ENCODE results near the gene FTSJ3.

Gene FTSJ3

DNA sequence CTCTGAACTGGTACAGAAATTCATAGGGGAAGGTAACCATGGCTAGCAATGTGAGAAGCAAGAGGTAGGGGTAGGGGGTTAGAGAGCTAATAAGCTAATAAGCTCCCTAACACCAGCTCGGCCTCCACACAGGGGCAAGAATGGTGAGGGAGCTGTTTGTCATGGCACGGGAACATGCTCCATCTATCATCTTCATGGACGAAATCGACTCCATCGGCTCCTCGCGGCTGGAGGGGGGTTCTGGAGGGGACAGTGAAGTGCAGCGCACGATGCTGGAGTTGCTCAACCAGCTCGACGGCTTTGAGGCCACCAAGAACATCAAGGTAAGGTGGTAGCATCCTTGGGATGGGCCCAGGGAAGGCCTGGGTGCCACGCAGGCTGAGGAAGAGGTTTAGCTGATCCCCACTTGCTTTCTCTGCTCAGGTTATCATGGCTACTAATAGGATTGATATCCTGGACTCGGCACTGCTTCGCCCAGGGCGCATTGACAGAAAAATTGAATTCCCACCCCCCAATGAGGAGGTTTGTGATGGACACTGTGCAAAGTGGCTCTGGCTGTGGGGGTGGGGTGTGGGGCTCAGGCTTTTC, 3.5 kb upstream of the FTSJ3 start:
- Histone ChIP-seq H3K9me3 (ENCODE audit: severe bottlenecking) (no peaks in the 10 kb centered on the region), H3K27ac (no peak overlapping the region), H3K27me3 (ENCODE audit: insufficient read depth, low read depth, severe bottlenecking) (no peaks in the 10 kb centered on the region), H3K36me3 (peaks cover 82% of the 10 kb centered on the region), H3K4me3 (ENCODE audit: low read depth, low read length) (no peak overlapping the region)
- DNase-seq = no peak
- TF ChIP-seq CTCF (IDR thresholded peaks at IDR 0.05; ENCODE audit: low read depth, low read length) = no peak

DNA sequence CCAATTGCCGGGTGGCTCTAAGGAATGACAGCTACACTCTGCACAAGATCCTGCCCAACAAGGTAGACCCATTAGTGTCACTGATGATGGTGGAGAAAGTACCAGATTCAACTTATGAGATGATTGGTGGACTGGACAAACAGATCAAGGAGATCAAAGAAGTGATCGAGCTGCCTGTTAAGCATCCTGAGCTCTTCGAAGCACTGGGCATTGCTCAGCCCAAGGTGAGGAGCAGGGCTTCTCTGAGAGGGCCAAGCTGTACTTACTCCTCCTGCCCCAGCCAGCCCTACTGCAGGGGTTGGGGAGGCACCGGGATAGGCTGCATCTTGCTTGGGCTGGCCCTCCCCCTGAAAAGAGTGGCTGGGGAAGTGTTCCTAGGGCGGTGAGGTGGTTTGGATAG, 2.8 kb upstream of the FTSJ3 start:
- DNase-seq = no peak
- no peak for TF ChIP-seq CTCF (IDR thresholded peaks at IDR 0.05; ENCODE audit: low read depth, low read length)

DNA sequence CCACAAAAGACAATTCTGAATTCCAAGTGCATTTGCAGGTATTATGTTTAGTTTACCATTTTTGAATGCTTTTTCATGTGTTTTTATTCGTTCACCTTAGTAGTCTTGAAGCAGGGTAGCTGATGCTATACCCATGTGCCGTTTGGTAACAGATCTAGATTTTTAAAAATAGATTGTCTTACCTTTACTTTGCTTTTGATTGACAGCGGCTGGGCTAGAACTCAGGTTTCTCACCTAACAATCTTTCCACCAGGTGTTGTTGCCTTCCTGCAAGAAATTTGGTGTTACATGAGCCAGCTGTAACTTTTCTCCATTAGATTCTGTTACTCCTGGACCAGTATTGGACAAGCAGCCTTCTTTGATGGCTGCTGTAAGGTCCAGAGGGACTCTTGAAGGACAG, 1.5 kb upstream of the FTSJ3 start:
- Histone ChIP-seq H3K27ac (no peak overlapping the region), H3K36me3 (peaks cover 80% of the 10 kb centered on the region), H3K27me3 (ENCODE audit: insufficient read depth, low read depth, severe bottlenecking) (no peaks in the 10 kb centered on the region), H3K4me3 (ENCODE audit: low read depth, low read length) (no peak overlapping the region), H3K9me3 (ENCODE audit: severe bottlenecking) (no peaks in the 10 kb centered on the region)
- DNase-seq = no peak
- TF ChIP-seq CTCF (IDR thresholded peaks at IDR 0.05; ENCODE audit: low read depth, low read length) = no peak

More for the DNA sequence above, 2.8 kb upstream of the FTSJ3 start:
- no peaks in the 10 kb centered on the region for H3K27me3 ChIP-seq (ENCODE audit: insufficient read depth, low read depth, severe bottlenecking)
- H3K27ac ChIP-seq = no peak overlapping the region
- no peaks in the 10 kb centered on the region for H3K9me3 ChIP-seq (ENCODE audit: severe bottlenecking)
- H3K36me3 ChIP-seq = peaks cover 80% of the 10 kb centered on the region
- no peak overlapping the region for H3K4me3 ChIP-seq (ENCODE audit: low read depth, low read length)

DNA sequence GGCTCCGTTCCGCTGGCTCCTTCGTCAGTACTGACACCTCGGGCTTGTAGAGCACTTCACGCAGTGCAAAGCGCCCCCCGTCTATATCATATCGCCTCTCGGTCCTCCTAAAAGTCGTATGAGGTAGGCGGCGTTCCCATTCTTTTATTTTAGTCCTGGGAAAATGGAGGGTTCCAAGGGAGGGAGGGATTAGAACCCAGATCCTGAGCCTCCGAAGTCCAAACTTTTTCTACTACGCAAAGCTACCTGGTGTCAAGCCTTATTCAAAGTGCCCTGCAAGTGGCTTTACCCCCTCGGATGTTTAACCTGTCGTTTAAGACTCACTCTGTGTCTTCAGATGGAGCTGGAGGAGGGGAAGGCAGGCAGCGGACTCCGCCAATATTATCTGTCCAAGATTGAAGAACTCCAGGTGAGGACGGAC, 348 bp upstream of the FTSJ3 start:
- Histone ChIP-seq H3K27me3 (ENCODE audit: insufficient read depth, low read depth, severe bottlenecking) (no peaks in the 10 kb centered on the region), H3K27ac (peak overlapping the region; percentile 98), H3K36me3 (peaks cover 80% of the 10 kb centered on the region), H3K9me3 (ENCODE audit: severe bottlenecking) (no peaks in the 10 kb centered on the region), H3K4me3 (ENCODE audit: low read depth, low read length) (peak overlapping the region; percentile 71)
- no peak for TF ChIP-seq CTCF (IDR thresholded peaks at IDR 0.05; ENCODE audit: low read depth, low read length)
- DNase-seq = no peak

DNA sequence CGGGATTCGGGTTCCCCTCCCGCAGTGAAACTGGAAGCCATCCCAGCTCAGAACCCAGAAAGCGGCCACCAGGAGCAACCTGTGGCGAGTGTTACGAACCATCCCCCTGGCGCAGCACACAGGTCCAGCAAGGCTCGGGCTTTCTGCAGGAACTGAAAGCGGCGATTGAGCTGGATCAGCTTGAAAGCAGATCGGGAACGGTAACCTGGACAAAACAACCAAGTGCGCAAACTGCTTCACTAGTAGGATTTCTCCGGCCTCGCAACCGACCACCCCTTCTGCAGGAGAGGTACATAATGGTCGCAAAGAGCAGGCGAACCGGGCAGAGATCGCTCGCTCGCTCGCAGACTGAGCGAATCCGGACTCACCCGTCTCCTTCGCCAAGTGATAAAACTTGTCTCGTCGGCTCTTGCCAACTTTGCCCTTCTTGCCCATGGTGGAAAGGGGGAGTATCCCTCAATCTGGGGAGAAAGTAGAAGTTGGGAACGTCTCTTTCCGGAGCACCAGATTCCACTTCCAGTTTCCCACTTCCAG, 928 bp downstream of the FTSJ3 start:
- no peak for TF ChIP-seq CTCF (IDR thresholded peaks at IDR 0.05; ENCODE audit: low read depth, low read length)
- no peaks in the 10 kb centered on the region for H3K27me3 ChIP-seq (ENCODE audit: insufficient read depth, low read depth, severe bottlenecking)
- H3K4me3 ChIP-seq (ENCODE audit: low read depth, low read length) = peak overlapping the region; percentile 71
- DNase-seq = no peak
- H3K27ac ChIP-seq = peak overlapping the region; percentile 98
- H3K9me3 ChIP-seq (ENCODE audit: severe bottlenecking) = no peaks in the 10 kb centered on the region
- peaks cover 80% of the 10 kb centered on the region for H3K36me3 ChIP-seq

DNA sequence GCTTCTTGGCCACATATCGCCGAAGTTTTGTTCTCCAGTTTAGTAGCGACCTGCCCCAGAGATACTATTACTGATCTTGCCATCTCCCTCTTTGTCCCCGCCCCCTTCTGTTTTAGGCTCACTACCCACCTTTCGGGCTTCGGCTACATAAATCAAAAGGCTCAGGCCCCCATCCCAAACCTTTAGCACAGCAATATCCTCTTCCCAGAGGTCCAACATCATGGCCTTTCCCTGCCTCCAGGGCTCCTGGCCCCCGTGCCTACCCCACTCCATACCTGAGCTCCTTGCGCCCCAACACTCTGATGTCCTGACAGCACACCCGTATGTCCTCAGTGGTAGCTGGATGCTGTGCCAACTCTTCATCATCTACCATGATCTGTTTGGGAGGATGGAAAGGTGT, 3.1 kb downstream of the FTSJ3 start:
- Histone ChIP-seq H3K4me3 (ENCODE audit: low read depth, low read length) (no peak overlapping the region), H3K27me3 (ENCODE audit: insufficient read depth, low read depth, severe bottlenecking) (no peaks in the 10 kb centered on the region), H3K27ac (no peak overlapping the region), H3K9me3 (ENCODE audit: severe bottlenecking) (no peaks in the 10 kb centered on the region), H3K36me3 (peaks cover 77% of the 10 kb centered on the region)
- DNase-seq = no peak
- TF ChIP-seq CTCF (IDR thresholded peaks at IDR 0.05; ENCODE audit: low read depth, low read length) = no peak
